PFSK-1 (cell line): Measurements from ENCODE around the gene AKAP6.

Source experiments
- POLR2AphosphoS5 ChIP-seq: IDR thresholded peaks from 2 replicates; pipeline ENCODE4 v1.6.1; 2012; ENCODE audit warnings: low read depth, mild to moderate bottlenecking, control low read depth, low read length, moderate library complexity
- TAF1 ChIP-seq: IDR thresholded peaks from 2 replicates; pipeline ENCODE4 v1.6.1; 2012; ENCODE audit warnings: low read length, control low read depth, borderline replicate concordance; ENCODE audit not compliant: insufficient read depth

- TF ChIP-seq TAF1 (no peak), POLR2AphosphoS5 (no peak)
Observed at GRCh38 chr14:32363761-32364160, 34.7 kb downstream of the AKAP6 start.
